BLaER1 (cell line): Measurements from ENCODE around the gene CDC6.
A peak's percentile ranks its signal among the peaks of the same experiment; 100 is the strongest.

ENCODE experiments used
- H3K27ac ChIP-seq: shearing (Covaris generic); formaldehyde crosslinking; 2 replicates; pipeline ENCODE4 v1.8.1; 2022
- H3K27me3 ChIP-seq: shearing (Covaris generic); formaldehyde crosslinking; 2 replicates; pipeline ENCODE4 v1.8.1; 2022
- H3K36me3 ChIP-seq: shearing (Covaris generic); formaldehyde crosslinking; 2 replicates; pipeline ENCODE4 v1.8.1; 2022
- H3K4me1 ChIP-seq: shearing (Covaris generic); formaldehyde crosslinking; 2 replicates; pipeline ENCODE4 v1.8.1; 2022
- H3K4me2 ChIP-seq: shearing (Covaris generic); formaldehyde crosslinking; 2 replicates; pipeline ENCODE4 v1.8.1; 2022
- H3K4me3 ChIP-seq: shearing (Covaris generic); formaldehyde crosslinking; 2 replicates; pipeline ENCODE4 v1.8.1; 2022
- H3K9ac ChIP-seq: shearing (Covaris generic); formaldehyde crosslinking; 2 replicates; pipeline ENCODE4 v1.8.1; 2022
- H3K9me3 ChIP-seq: shearing (Covaris generic); formaldehyde crosslinking; 2 replicates; pipeline ENCODE4 v1.8.1; 2022
- H4K20me1 ChIP-seq: shearing (Covaris generic); formaldehyde crosslinking; 2 replicates; pipeline ENCODE4 v1.8.1; 2022
- Cebpa-rat ChIP-seq: shearing (Covaris generic); IDR thresholded peaks from 2 replicates; pipeline ENCODE4 v1.8.1; 2022

The CDC6 gene

DNA sequence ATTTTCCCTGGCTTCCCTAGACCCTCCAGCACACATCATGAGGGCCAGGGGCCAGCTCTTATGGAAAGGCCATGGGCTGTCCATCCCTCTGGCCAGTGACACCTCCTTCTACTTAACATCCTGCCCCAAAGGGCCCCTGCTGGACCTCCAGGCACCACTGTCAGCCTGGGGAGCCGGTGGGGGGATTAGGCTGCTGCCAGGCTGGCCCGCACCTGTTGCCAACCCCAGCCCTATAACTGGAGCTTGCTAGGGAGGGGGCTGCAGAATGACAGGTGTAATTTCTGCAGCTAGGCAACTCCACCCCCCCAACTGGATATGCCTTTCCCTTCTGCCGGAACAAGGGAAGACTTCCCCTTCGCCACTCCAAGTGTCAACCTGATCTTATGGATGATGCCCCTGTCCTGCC, 33.8 kb downstream of the CDC6 start:
- no peak overlapping the region for H3K27ac ChIP-seq
- H3K36me3 ChIP-seq = no peaks in the 10 kb centered on the region
- H3K4me3 ChIP-seq = peak overlapping the region; percentile 38
- H3K4me1 ChIP-seq = peaks cover 95% of the 10 kb centered on the region
- H3K4me2 ChIP-seq = peak overlapping the region; percentile 100
- H3K27me3 ChIP-seq = no peaks in the 10 kb centered on the region; the same call in 1 of the 2 replicates
- no peaks in the 10 kb centered on the region for H3K9me3 ChIP-seq
- H4K20me1 ChIP-seq = peaks cover 79% of the 10 kb centered on the region
- H3K9ac ChIP-seq = no peak overlapping the region
- no peak for TF ChIP-seq Cebpa-rat

DNA sequence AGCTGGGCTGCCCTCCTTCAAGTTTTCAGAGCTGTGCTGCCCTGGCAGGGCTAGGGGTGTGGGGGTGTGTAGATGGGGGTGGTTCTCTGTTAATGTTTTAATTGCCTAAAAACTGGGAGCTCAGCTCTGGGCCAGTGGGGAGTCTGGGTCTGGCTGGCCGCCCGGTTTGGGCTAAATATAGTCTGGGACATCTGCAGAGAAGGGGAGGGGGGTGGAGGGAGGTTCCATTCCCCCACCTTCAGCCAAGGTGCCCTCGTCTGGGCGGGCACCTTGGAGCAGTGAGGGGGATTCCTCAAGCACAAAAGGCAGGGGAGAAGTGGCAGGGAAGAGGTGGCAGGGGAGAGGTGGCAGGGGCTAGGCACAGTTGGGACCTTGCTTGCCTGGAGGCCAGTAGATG, 34.3 kb downstream of the CDC6 start:
- peaks cover 83% of the 10 kb centered on the region for H4K20me1 ChIP-seq
- H3K9me3 ChIP-seq = no peaks in the 10 kb centered on the region
- H3K27me3 ChIP-seq = no peaks in the 10 kb centered on the region; the same call in 1 of the 2 replicates
- peak overlapping the region; percentile 79 for H3K27ac ChIP-seq
- peak overlapping the region; percentile 100 for H3K4me2 ChIP-seq
- peak overlapping the region; percentile 38 for H3K4me3 ChIP-seq
- H3K4me1 ChIP-seq = peaks cover 95% of the 10 kb centered on the region
- 0 out of 2 replicates have a peak overlapping the region, but pooled peaks have one; percentile 45 for H3K9ac ChIP-seq
- H3K36me3 ChIP-seq = no peaks in the 10 kb centered on the region
- no peak for TF ChIP-seq Cebpa-rat

DNA sequence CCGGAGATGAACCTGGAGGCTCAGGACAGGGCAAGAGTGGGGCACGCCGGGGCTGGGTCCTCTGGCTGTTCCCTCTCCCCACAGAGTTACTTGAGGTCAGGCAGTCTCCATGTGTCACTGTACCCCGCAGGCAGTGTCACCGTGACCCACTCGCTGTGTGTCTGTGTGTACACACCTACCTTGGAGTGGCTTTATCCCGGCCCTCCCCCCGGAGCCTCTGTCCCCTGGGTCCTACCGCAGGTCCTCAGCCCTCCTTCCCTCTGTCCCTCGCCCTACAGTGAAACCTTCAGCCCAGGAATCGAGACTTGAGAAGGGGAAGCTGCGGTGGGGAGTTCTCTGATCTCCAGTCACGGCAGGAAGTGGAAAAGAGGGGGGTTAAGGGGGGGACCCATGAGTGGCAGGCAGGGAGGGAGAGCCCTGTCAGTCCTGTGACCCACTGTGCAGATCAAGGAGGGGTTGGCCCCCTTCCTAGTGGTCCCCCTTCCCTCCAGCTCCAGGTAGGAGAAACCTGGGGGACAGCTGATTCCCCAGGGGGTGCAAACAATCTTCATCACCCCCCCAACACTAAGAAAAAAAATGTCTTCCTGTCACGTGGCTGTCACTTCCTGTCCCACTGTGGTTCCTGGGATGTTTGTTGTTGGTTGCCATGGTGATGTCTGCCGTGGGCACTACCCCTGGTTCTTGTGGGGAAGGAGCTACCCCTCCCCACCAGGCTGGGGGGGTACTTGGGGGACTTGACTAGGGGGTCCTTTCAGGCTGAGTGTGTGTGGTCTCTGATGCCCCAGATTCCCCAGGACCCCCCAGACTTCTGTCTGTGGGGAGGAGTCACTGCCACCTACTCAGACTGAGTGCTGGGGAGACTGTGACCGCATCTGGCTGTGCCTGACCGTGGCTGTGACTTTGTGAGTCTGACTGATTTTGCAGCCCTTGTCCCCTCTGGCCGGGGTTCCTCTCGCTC, 35.0 kb downstream of the CDC6 start:
- peak overlapping the region; percentile 79 for H3K27ac ChIP-seq
- no peak for TF ChIP-seq Cebpa-rat
- H3K9me3 ChIP-seq = no peaks in the 10 kb centered on the region
- no peaks in the 10 kb centered on the region for H3K36me3 ChIP-seq
- peaks cover 90% of the 10 kb centered on the region for H4K20me1 ChIP-seq
- no peaks in the 10 kb centered on the region; the same call in 1 of the 2 replicates for H3K27me3 ChIP-seq
- peaks cover 95% of the 10 kb centered on the region for H3K4me1 ChIP-seq
- H3K4me2 ChIP-seq = peak overlapping the region; percentile 100
- H3K9ac ChIP-seq = peak overlapping the region; percentile 45; the same call in 1 of the 2 replicates
- H3K4me3 ChIP-seq = peak overlapping the region; percentile 38

DNA sequence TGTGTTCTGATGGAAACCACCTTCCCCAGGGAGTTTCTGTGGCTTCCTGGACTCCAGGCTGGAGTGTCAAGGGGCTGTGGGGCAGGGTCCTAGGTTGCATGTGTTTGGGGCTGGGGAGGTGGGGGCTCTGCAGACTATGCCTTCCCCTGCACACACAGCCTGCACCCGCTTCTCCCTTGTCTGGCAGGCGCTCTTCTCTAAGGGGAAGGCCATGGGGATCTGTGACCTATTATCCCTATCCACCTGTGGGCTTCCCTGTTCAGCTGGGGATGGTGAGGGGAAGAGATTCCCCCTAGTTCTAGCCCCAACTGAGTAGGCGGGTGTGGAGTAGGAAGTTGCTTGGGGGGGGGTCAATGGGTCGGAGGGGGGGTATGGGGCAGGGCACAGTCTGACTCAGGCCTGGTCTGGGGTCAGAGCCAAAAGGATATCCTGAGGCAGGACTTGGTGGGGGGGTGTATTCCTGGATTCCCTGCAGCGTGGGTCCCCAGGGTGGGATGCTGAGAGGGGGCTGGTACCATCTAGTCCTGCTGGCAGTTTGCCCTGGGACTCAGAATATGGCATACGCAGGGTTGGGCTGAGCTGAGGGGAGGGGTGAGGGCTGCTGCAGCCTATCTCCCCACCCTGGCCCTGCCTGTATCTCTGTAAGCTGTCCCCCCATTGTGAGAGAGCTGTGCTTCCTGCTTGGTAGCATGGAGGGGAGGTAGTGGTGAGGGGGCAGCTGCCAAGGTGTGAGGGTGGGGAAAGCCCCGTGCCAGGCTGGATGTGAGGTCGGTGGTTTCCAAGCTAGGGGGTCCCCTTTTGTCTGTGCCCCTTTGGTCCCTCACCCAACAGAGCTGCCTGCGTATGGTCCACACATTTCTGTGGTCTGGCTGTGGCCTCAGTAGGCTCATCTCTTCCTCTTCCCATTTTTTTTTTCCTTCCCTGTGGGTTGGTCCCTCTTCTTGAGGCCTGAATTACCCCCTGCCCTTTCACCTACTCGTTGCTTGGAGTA, 36.0 kb downstream of the CDC6 start:
- Histone ChIP-seq H3K27me3 (no peaks in the 10 kb centered on the region; the same call in 1 of the 2 replicates), H3K4me3 (peak overlapping the region; percentile 38), H3K27ac (peak overlapping the region; percentile 79), H4K20me1 (peaks cover 93% of the 10 kb centered on the region), H3K36me3 (no peaks in the 10 kb centered on the region), H3K4me1 (peaks cover 97% of the 10 kb centered on the region), H3K9me3 (no peaks in the 10 kb centered on the region), H3K9ac (peak overlapping the region; percentile 27; the same call in 1 of the 2 replicates), H3K4me2 (peak overlapping the region; percentile 100)
- TF ChIP-seq Cebpa-rat = no peak

DNA sequence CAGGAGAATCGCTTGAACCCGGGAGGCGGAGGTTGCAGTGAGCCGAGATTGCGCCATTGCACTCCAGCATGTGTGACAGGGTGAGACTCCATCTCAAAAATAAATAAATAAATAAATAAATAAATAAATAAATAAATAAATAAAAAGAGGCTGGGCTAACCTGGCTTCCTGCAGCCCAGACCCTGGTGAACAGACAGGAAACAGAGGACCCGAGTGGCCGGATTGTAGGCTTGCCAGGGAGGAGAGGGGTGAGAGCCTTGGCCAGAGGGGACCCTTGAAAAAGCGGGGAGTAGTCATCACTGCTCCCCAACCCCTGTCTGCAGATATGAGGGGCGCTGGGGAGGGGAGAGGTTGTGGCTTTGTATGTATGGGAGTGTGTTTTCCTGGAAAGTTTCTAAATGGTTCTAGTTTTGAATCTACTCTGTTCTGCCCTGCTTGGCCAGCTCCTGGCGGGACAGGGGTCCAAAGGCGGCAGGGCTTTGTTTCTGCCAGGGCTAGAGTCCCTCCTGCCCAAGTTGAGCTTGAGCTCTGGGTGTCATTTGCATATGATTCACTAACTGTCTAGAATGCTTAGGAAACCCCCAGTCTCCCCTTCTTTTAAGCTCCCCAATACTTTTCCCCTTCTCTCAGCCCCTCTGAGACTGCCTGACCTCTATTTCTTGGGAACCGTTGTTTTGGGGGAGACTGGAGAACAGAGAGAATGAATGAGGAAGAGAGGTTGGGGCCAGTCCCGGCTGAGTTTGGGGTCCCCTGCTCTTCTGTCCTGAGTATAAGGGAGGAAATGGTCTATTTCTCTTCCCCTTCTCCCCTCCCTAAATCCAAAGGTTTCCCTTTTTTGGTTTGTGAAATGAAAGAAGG, 37.7 kb downstream of the CDC6 start:
- H3K27ac ChIP-seq = no peak overlapping the region

DNA sequence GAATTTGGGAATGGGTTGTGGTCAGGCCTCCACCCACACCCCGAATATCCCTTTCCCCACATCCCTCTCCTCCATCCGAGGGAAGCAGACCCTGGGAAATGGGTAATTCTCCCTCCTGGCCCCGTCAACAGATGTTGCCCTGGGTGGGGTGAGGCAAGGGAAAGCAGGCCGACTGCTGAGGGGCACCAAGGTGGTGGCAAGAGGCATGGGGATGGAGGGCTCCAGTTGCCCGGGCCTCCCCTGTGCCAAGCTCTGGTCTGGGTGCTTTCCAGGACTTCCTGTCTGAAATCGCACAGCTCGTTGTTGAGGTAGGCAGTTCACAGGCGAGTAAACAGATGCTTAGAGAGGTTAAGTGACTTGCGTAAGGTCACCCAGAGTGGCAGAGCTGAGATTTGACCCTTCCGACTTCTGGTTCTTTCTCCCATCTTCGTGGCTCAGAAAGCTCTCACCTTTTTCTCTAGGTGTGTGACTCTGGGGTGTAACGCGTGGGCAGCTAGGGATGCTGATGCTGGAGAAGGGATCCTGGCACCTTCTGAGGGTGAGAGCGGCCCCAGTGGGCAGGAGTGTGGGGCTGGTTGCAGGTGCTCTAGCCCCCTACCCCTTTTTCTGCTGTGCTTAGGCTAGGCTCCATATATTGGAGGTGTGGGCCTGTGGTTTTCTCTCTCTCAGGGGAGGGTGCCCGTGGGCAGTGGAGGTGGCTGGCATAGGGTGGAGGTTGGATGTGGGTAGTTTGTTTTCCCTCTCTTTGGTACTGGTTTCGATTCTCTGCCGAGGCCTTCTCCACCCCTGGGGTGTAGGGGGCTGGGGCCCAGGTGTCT, 38.5 kb downstream of the CDC6 start:
- TF ChIP-seq Cebpa-rat = peak; percentile 33; the same call in 1 of the 2 replicates
- H3K27ac ChIP-seq = peak overlapping the region; percentile 53
- peak overlapping the region; percentile 100 for H3K4me2 ChIP-seq
- peaks cover 6% of the 10 kb centered on the region; the same call in 1 of the 2 replicates for H3K36me3 ChIP-seq
- H3K27me3 ChIP-seq = no peaks in the 10 kb centered on the region
- no peaks in the 10 kb centered on the region for H3K9me3 ChIP-seq
- H3K4me3 ChIP-seq = peak overlapping the region; percentile 31
- peaks cover 85% of the 10 kb centered on the region for H4K20me1 ChIP-seq
- peaks cover 96% of the 10 kb centered on the region for H3K4me1 ChIP-seq
- peak overlapping the region; percentile 32; the same call in 1 of the 2 replicates for H3K9ac ChIP-seq

More for the DNA sequence above, 37.7 kb downstream of the CDC6 start:
- Histone ChIP-seq H3K4me1 (peaks cover 96% of the 10 kb centered on the region), H3K36me3 (no peaks in the 10 kb centered on the region), H3K27me3 (no peaks in the 10 kb centered on the region), H3K9me3 (no peaks in the 10 kb centered on the region), H3K4me2 (peak overlapping the region; percentile 100), H3K9ac (no peak overlapping the region), H3K4me3 (no peak overlapping the region), H4K20me1 (peaks cover 85% of the 10 kb centered on the region)
- no peak for TF ChIP-seq Cebpa-rat

DNA sequence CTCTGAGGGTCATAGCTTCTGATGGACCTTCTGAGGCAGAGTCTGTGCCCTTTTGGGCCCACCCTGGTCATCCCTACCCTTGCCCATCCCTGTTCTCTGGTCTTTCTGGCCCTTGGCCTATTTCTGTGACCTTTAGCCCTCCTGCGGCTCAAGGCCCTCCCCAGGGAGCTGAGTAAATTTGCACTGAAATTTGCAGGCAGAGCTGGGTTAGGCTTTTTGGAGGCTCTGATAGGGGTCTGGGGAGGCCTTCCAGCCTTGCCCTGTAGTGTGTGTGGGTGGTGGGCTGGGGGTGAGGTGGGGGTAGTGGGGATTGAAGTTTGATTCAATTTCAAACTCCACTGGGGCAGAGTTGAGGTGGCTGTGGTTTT, 39.1 kb downstream of the CDC6 start:
- Histone ChIP-seq H3K9ac (peak overlapping the region; percentile 32; the same call in 1 of the 2 replicates), H3K4me3 (peak overlapping the region; percentile 31), H4K20me1 (peaks cover 82% of the 10 kb centered on the region), H3K4me2 (peak overlapping the region; percentile 100), H3K4me1 (peaks cover 96% of the 10 kb centered on the region), H3K36me3 (peaks cover 12% of the 10 kb centered on the region; the same call in 1 of the 2 replicates), H3K27ac (peak overlapping the region; percentile 53), H3K27me3 (no peaks in the 10 kb centered on the region), H3K9me3 (no peaks in the 10 kb centered on the region)
- no peak for TF ChIP-seq Cebpa-rat

DNA sequence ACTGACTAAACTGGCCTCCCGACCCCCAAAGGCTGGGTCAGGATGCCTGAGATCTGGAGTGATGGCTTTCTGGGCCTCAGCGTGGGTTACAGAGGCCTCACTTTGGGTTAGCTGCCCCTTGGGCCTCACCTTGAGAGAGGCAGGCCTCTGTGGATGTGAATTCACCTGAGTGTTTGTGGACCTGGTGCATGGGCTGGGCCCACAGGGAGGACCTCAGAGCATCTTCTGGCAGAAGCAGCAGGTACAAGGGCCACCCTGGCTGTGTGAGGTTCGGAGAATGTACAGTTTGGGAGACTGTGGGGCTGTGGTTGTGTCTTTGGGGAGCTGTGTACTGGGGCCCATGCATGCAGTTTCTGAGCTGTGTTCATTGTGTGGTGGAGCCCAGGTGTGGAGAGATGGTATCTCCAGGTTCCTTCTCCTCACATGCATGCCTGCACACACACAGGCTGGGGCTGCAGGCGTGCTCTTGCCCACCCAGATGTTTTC, 39.6 kb downstream of the CDC6 start:
- Histone ChIP-seq H3K27ac (peak overlapping the region; percentile 53), H4K20me1 (peaks cover 82% of the 10 kb centered on the region), H3K4me3 (no peak overlapping the region), H3K4me2 (peak overlapping the region; percentile 100), H3K27me3 (no peaks in the 10 kb centered on the region), H3K9ac (peak overlapping the region; percentile 32; the same call in 1 of the 2 replicates), H3K4me1 (peaks cover 96% of the 10 kb centered on the region), H3K36me3 (peaks cover 16% of the 10 kb centered on the region; the same call in 1 of the 2 replicates), H3K9me3 (no peaks in the 10 kb centered on the region)
- no peak for TF ChIP-seq Cebpa-rat
